Neural cell (in vitro differentiated cells): ENCODE data around the gene LIMS1.
"Not testable (repeated sequence)": the region's sequence is repeated elsewhere in the genome, so short reads cannot be mapped to it uniquely, and the experiment has no call there.

Source experiments
- CTCF ChIP-seq: fragments of 450-650 bp; IDR thresholded peaks from 2 replicates; pipeline ENCODE4 v1.5.1; 2014; ENCODE audit warnings: antibody characterized with exemption, mild to moderate bottlenecking, moderate library complexity; ENCODE audit not compliant: poor library complexity, severe bottlenecking
- EZH2 ChIP-seq: fragments of 200-600, 300-800 bp; shearing (Covaris generic), sonication (generic); IDR thresholded peaks from 2 replicates; pipeline ENCODE4 v1.6.1; 2014; ENCODE audit warnings: antibody characterized with exemption, low read length, borderline replicate concordance, mild to moderate bottlenecking; ENCODE audit not compliant: insufficient read depth, poor library complexity, severe bottlenecking
- POLR2AphosphoS5 ChIP-seq: IDR thresholded peaks from 2 replicates; pipeline ENCODE4 v1.6.1; 2012
- REST ChIP-seq: IDR thresholded peaks from 2 replicates; pipeline ENCODE4 v1.6.1; 2012; ENCODE audit warnings: borderline replicate concordance

- TF ChIP-seq CTCF, REST, EZH2, POLR2AphosphoS5: not testable (repeated sequence)
These were observed 119.6 kb downstream of the LIMS1 start for GRCh38 chr2:108653849-108654248.
